Measurements from ENCODE around the gene FRMD8. TPM values are rescaled to one million over a fixed set of nuclear protein-coding genes. Genes with fewer than 3 reads are reported as not detected.

Gene FRMD8
- total and polyA plus RNA-seq, 9 of the 15 experiments (the other 6 are each of a cell fraction or from before 2014, with no cell fraction given): 4.5 to 54.5 (median 15.8) TPM

DNA sequence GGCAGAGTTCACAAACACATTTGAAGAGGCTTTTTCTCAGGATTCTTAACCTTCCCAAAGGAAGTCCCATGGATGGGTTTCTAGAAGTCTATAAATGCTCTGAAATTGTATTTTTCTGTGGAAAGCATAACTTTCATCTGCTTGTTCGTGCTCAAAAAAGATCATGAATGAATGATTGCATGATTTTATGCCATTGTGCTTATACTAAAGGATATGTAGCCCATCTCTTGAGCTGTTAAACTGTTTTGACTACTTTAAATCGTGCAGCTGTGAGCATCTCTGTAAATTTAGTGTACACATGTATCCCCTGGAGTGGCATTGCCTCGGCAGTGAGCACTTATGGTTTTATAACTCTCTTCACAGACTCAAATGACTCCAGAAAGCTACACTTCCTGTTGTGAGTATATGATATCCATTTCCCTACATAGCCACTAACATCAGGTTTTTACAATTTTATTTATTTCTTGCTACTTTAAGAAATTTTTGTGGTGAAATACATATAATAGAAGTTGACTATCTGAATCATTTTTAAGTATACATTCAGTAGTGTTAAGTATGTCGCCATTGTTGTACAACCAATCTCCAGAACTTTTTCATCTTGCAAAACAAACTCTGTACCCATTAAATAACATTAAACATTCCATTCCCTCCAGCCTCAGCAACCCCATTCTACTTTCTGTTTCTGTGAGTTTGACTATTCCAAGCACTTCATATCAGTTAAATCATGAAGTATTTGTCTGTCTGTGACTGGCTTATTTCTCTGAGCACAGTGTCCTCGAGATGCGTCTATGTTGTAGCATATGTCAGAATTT is 44.2 kb downstream of the FRMD8 start (continued):
- no peak for TF ChIP-seq THAP7 (CRISPR knock-in tag; IDR thresholded peaks at IDR 0.05)
- no peak for TF ChIP-seq CREBBP (IDR thresholded peaks at IDR 0.05; ENCODE audit: low read depth, low read length)
- no peak for TF ChIP-seq ZNF717 (CRISPR knock-in tag; IDR thresholded peaks at IDR 0.05)
- no peak for TF ChIP-seq JUN (IDR thresholded peaks at IDR 0.05; ENCODE audit: borderline replicate concordance, low read depth, low read length)
- TF ChIP-seq JUN (CRISPR knock-in tag; IDR thresholded peaks at IDR 0.05; ENCODE audit: borderline replicate concordance): no peak
- TF ChIP-seq, protein P1, sequence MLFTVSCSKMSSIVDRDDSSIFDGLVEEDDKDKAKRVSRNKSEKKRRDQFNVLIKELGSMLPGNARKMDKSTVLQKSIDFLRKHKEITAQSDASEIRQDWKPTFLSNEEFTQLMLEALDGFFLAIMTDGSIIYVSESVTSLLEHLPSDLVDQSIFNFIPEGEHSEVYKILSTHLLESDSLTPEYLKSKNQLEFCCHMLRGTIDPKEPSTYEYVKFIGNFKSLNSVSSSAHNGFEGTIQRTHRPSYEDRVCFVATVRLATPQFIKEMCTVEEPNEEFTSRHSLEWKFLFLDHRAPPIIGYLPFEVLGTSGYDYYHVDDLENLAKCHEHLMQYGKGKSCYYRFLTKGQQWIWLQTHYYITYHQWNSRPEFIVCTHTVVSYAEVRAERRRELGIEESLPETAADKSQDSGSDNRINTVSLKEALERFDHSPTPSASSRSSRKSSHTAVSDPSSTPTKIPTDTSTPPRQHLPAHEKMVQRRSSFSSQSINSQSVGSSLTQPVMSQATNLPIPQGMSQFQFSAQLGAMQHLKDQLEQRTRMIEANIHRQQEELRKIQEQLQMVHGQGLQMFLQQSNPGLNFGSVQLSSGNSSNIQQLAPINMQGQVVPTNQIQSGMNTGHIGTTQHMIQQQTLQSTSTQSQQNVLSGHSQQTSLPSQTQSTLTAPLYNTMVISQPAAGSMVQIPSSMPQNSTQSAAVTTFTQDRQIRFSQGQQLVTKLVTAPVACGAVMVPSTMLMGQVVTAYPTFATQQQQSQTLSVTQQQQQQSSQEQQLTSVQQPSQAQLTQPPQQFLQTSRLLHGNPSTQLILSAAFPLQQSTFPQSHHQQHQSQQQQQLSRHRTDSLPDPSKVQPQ (CRISPR knock-in tag; IDR thresholded peaks at IDR 0.05; ENCODE audit: borderline replicate concordance): no peak
- TF ChIP-seq MTA2 (IDR thresholded peaks at IDR 0.05; ENCODE audit: low read depth): no peak
- no peak for TF ChIP-seq CBX5 (IDR thresholded peaks at IDR 0.05; ENCODE audit: borderline replicate concordance, low read depth)
- 0 out of 2 replicates have a peak, but pooled peaks have one; percentile 15 for TF ChIP-seq CREB5 (CRISPR knock-in tag; IDR thresholded peaks at IDR 0.05)
- TF ChIP-seq, protein P2, sequence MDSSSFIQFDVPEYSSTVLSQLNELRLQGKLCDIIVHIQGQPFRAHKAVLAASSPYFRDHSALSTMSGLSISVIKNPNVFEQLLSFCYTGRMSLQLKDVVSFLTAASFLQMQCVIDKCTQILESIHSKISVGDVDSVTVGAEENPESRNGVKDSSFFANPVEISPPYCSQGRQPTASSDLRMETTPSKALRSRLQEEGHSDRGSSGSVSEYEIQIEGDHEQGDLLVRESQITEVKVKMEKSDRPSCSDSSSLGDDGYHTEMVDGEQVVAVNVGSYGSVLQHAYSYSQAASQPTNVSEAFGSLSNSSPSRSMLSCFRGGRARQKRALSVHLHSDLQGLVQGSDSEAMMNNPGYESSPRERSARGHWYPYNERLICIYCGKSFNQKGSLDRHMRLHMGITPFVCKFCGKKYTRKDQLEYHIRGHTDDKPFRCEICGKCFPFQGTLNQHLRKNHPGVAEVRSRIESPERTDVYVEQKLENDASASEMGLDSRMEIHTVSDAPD (CRISPR knock-in tag; IDR thresholded peaks at IDR 0.05): no peak
- TF ChIP-seq THRB (CRISPR knock-in tag; conservative IDR thresholded peaks at IDR 0.05): 0 out of 2 replicates have a peak, but pooled peaks have one; percentile 33
- no peak for TF ChIP-seq ZC3H11A (IDR thresholded peaks at IDR 0.05; ENCODE audit: low read depth, low read length)
- TF ChIP-seq ESRRB (CRISPR knock-in tag; IDR thresholded peaks at IDR 0.05; ENCODE audit: borderline replicate concordance): no peak
- TF ChIP-seq USF1 (CRISPR knock-in tag; IDR thresholded peaks at IDR 0.05): no peak

Measured in K562 (cell line).